Stimulated activated CD8-positive, alpha-beta memory T cell treated with anti-CD3 and anti-CD28 coated beads, Interleukin-4, amount 100 ng/mL, for 4 hours (primary cell): ENCODE results near the gene AKAP8.
"Not testable (repeated sequence)": the region's sequence is repeated elsewhere in the genome, so short reads cannot be mapped to it uniquely, and the experiment has no call there.

Experiments used
- DNase-seq, 2 donors: peaks; one replicate each; pipeline ENCODE4 v3.0.0-alpha.2; 2020; ENCODE audit warnings: low read depth in 2 of 2, low spot score in 1 of 2

The AKAP8 gene

DNA sequence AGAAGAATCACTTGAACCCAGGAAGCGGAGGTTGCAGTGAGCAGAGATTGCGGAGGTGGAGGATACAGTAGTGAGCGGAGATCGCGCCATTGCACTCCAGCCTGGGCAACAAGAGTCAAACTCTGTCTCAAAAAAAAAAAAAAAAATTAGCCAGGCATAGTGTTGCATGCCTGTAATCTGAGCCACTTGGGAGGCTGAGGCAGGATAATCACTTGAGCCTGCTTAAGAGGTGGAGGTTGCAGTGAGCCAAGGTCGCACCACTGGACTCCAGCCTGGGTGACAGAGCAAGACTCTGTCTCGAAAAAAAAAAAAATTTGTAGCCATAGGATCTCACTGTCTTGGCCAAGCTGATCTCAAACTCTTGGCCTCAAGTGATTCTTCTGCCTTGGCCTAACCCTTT lies 43.6 kb downstream of the AKAP8 start:
- not testable (repeated sequence) for DNase-seq

DNA sequence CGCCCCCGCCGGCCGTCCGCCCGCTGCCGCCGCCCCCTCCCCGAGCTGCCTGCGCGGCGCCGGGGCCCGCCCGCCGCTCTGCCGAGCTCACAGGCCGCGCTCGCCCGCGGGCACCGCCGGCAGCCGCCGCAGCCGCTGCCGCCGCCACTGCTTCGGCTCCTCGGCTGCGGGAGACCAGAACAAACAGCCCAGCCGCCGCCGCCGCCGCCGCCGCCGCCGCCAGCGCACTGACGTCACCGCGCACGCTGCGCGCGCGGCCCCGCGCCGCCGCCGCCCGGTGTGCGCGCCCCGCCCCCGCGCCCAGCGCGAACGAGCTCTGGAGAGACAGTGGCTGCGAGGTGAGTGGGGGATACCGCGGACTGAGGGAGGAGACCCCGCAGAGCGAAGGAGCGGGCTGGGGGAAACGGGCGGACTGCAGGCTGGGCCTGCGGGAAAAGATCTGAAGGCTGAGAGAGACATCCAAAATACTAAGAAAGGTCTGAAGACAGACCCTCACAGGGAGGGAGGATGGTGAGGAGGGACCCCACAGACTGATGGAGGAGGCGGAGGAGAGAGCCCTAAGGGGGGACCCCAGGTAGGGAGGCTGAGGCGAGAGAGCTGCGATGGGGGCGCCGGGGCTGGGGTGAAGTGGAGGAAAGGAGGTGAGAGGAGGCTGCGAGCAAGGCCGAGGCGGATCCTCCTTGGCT lies 47.1 kb downstream of the AKAP8 start, which contains the start of gene BRD4:
BRD4 (minus strand) TSS at position 229 of the 686 bp plus-strand sequence. CDS start 59,440 bp downstream, outside the sequence.
- DNase-seq = peak; percentile 46 to 52

DNA sequence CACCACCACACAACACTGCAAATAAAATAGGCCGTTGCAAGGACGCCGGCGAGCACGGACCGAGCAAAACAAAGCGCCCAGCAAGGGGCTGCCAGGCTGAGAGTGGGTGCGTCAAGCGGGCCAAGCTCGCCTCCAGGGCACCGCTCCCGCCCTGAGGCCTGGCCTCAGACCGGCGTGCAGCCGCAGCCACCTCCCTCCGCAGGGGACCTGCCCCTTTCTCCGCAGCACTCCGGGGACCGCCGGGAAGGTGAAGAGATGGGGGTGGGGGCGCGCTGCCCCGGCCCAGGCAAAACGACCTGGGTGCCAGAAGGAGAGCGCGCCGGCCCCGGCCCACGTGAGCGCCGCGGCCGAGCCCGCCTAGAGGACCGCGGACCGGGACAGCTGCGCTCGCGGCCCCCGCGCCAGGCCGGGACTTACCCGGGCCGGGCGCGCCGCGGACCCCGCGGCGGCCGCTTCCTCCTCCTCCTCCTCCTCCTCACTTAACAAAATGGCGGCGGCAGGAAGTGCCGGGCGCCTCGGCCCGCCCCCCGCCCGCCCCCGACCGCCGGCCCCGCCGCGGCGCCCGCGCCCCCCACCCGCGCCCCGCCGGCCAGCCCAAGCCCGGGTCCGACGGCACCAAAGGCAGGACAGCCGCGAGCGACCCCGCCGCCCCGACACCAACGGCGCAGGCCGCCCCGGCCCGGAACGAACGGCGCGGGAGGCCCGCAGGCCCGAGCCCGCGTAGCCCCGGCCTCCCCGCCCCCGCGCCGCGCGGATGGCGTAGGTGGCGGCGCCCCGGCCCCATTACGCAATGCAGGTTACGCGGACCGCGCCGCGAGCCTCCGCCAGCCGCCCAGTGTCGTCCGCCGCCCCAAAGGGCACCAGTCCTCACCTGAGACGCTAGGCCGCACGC lies 47.9 kb downstream of the AKAP8 start:
- DNase-seq = peak; percentile 27 to 46

DNA sequence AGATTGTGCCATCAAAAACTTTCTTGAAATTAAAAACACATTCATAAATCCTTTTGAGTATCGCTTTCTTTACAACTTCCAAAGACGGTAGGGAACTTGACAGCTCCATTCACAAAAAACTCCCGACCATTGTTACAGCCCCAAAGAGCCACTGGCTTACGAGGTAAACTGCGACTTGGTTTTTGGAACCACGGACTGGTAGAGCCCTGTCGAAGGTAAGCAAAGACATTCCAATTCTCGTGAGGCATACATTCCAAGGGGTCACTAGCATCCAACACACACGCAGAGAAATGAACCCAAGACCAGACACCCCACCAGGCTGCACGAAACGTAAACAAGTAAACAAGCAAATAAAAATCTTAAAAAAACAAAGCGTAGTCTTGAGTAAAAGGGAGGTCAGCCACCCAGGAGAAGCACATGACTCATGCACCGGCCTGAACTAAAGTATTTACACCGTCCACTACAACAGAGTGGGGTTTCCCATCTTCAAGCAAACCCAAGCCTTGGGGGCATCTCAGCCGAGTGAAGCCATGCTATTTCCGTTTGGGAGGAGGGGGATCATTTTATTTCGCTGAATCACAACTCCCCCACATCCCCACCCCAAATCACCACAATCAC lies 48.7 kb downstream of the AKAP8 start:
- DNase-seq = peak in 1 of 2 donors; percentile 4

DNA sequence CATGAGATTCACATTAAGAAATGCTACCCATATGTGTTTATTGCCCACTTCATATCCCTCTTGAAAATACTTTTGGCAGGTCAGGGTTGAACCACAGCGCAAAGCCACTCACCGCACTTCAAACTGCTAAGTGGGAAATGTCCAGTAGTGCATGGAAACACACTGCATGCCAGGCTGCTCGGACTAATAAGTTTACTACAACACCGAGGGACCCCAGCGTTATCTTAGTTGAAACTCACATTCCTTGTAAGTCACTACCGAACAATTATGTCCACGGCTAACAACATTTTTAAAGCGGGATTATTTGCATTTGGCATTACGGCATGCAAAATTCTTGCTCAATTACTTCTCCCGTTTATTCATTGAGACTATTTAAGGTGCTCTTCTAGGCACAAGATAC lies 51.3 kb downstream of the AKAP8 start:
- DNase-seq = no peak

DNA sequence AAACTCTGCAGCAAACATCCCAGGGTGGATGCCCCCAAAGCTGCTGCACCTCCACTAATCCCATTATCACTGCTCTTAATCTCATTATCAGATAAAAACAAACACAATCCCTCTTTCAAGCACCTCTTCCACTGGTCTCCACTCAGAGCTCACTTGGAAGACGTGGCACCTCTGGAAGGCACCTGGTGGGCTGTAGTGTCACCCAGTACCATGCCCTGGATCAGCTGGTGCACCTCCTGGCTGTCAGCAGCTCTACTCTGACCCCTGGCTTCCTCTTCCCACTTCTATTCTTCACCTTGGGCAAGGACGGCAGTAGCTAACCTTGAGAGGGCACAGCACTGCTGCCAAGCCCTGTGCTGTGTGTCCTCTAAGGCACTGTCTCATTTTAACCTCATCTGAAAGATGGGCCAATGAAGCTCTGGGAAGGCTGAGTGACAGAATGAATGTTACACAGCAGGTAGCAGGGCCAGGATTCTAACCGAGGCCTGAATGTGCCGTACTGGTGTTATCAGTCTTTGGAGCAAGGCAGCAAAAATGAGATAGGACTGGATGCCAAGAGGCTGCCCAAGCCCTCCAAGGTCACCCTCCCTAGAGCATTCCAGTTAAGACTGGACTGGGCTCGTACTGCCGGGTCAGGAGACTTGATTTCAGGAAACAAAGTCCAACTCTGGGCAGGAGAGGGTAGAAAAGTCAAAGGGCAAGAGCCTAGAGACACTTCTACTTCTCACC lies 54.6 kb downstream of the AKAP8 start:
- DNase-seq = no peak

DNA sequence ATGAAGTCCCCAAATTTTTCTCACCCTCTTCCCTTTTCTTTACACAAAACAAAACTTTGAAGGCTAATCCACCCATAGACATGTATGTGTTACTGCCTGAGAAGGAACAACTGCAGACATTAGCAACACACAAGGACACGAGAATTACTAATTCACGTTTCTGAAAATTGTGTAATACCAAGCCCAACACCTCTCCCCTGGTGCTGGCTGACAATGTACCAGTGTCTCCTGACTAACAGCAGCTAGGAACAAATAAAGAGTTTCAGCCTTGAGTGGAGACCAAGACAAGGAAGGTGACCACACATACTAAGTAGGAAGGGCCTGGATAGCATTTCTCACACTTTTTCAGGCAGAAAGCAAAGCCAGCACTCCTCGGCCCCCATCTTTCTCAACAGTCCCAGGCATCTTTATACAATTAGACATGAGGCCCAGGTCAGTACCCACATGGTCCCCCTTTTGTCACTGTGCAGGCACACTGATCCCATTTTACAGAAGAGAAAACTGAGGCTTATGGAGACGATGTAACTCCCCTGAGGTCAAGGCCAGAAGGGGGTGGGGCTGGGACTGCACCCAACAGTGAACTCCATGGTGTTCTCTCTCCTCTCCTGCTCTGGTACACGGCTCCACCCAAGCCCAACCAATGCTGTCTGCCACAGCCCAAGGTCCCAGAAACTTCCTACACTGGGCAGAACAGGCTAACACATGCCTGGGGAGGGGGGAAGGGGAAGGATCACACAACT lies 55.9 kb downstream of the AKAP8 start:
- DNase-seq = no peak

DNA sequence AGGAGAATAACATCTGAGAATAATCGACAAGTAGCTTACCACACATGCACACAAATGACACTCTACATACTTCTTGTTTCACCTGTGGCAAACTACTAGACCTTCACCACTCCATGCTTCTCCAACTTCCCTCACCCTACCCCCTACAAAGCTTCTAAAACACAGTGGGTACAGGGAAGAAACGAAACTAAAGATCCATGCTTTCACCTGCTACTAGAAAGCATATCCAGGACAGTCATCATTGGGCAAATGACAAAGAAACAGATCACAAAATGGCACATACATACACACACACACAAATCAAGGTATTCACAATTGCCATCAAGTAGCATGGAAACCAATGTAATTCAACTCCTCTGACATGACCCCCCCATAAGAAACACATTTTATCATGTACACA lies 57.8 kb downstream of the AKAP8 start:
- no peak for DNase-seq

DNA sequence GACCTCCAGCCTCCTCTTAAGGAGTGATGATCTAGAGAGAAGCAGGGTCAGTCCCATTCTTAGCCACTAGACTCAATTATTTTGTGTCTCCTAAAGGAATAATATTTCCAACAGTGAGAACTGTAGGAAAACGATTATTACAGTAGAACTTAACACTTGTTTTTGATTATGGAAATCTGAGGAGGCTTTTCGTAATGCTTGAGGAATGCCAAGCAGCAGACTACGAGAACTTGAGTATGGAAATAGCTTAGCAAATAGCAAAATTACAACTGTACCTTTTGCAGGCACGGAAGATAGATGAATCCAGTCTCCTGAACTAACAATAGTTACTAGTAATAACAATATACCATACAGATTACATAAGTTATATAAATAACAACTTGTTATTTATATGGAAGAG lies 59.5 kb downstream of the AKAP8 start:
- DNase-seq = no peak

DNA sequence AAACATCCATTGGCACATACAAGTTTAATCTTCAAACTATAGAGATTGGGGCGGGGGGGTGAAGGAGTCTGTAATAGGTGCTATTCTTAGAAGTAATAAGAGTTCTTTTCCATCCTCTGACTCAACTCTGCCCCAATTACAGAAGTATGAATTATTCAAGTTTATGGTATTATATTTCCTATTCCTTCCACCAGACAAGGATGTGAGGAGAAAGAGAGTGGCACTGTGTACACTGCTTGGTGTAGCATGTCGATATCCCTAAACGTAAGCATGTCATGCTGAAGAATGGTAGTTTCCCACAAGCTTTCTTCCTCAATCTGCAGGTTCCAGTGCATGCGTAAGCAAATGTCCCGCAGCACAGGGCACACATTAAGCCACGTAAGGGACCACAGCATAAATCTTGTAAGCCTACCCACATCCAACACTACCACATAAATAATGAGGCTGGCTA lies 61.3 kb downstream of the AKAP8 start:
- DNase-seq = no peak

DNA sequence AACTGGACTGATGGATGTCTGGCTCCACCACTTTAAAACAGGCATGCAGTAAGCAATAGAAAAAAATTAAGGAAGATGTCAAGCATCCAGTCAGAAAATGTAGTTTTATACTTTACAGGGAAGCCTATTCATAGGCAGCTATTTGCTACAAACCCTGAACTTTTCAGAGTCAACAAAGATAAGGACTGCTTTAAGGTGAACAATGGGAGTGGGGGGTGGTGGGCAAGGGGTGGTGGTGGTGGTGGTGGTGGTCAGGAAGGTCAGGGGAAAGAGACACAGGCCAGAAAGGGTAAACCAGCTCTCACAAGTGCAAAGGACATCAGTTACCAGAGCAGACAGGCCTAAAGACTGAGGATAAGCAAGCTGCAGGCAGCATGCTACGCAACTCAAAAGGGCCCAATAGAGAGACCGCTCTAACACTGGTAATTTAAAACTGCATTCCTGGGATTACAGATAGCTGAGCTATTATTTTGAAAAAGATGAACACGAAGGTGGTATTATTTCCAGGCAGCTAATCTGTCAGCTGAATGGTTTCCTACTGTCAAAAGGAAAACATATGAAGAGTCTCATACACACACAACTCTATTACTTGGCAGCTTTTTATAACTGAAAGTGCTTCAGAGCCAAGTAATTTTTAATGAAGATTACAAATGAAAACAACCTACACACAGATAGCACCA lies 62.1 kb downstream of the AKAP8 start:
- no peak for DNase-seq

DNA sequence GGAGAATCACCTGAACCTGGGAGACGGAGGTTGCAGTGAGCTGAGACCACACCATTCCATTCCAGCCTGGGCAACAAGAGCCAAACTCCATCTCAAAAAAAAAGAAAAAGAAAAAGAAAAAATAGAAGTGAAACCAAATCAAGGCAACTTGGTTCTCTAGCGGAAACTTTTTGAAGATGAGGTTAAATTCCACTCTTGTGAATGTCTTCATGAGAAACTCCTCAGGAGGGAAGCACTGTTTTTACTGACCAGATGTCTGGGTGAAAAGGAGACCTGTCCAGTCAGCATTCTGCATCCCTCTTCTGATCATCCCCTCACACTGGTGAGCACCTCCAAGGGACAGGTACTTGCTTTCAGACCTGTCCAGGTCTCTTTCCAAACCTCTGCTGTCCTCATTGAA lies 63.1 kb downstream of the AKAP8 start:
- DNase-seq = no peak

DNA sequence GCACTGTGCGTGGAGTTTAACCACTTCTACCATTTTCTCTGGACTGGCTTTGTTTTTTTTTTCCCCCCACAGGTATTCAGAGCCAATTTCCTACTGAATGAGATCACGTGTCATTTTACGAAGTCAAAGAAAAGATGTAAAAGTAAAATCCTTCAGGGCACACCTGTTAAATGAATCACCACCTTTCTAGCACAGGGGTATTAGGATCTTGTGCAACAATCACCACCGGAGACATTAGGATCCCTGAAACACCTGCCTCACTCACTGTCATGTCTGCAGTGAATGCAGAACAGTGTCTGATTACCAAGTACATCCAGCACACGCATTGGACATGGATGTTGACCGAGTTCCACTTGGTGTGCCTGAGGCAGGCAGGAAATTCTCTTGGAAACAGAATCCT lies 64.5 kb downstream of the AKAP8 start:
- no peak for DNase-seq

DNA sequence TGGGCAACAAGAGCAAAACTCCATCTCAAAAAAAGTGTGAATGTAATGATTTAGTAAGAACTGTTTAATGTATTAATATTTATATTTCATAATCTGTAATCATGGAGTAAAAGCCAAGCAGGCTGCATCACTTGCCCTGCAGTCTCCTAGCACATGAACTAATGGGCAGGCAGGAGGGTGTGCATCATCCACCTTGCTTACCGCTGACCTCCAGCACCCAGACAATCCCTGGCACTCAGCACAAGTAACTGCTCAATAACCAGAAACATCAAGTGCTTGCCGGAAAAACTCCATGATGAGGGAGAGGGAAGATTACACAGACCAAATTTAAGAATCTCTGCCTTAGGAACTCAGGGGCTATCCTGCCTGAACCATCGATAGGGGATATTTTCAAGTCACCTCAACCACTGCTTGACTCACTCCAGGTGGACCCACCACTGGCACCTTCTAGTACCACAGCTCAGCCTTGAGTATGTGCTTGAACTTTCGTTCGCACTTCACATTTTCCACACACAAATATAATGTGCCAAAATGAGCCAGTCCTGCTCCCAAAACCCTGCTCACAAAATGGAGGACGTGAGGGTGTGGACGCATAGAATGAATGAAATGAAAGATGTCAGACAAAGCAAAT lies 65.8 kb downstream of the AKAP8 start:
- DNase-seq = no peak

DNA sequence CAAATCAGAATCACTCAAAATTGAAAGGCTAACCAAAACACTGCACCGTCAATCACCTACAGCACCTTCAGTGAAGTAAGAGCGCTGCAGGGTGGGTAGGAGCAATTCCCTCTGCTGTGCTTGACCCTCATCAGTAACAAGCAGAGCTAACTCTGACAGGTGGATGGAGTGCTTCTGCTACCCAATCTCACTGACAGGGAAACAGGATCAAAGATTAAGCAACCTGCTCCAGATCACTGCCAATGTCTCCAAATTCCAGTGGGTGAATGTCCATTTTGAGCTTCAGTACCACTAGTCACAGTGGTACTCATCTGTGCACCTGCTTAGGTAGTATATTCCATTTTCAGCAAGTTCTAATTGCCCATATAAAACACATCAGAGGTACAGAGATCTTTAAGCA lies 72.4 kb downstream of the AKAP8 start:
- no peak for DNase-seq

DNA sequence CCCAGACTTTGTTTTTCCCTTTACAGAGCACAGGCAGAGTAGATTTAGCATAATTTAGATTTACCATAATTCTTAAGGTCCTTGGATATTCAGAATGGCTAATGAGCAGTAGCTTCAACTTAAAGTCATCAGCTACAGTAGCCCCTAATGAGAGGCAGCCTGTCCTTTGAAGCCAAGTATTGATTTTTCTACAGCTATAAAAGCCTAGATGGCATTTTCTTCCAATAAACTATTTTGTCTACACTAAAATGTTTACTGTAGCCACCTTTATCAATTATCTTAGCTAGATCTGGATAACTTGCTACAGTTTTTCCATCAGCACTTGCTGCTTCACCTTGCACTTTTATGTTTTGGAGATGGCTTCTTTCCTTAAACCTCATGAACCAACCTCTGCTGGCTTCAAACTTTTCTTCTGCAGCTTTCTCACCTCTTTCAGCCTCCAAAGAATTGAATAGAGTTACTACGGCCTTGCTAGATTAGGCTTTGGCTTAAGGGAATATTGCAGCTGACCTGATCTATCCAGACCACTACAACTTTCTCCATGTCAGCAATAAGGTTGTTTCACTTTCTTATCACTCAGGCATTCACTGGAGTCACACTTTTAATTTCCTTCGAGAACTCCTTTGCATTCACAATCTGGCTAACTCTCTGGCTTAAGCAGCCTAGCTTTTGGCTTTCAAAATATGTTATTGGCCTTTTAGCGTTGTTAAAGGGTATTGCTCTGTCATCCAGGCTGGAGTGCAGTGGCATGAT lies 73.8 kb downstream of the AKAP8 start:
- DNase-seq = no peak

DNA sequence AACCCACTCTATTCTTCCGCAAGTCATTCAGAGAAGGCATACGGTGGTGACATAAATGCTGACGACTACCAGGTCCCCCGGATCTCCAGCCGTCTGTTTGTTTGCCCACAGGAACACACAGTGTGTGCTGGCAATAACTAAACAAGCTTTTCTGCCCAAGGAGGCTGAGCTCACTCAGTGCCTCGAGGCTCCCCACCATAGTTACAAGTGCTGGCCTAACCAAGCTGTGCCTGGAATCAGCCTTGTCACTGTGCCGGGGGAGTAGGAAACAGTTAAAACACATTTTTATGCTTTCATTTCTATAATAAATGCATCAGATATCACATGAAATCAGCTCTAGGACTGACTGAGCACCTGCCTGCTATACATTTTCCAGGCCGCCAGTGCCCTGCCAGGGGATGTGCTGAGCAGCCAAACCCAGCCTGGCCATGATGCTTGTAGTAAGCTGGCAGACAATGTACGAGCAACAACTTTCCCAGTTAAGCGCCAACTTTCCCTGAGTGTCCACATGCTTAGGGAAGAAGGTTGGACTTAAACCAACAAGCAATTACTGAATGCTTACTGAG lies 75.4 kb downstream of the AKAP8 start:
- no peak for DNase-seq
